ENCODE measurements around the gene CYP27C1.

DNA sequence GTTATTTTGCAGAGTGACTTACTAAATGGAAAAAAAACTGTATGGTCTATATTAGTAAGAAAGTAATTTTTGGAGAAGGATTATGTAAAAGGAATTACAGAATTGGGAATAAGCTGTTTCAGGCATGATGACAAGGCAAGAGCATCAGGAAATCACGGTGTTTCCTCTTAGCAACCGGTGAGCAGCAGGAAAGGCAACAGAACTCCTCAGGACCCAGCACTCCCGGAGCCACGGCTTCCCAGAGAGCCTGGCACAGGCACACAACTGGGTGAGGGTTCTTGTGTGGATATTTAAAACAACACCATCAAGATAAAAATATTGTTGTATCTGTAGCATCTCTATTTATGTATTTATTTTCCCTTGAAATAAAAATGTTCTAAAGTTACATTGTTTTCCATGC lies 34.4 kb downstream of the CYP27C1 start:
- TF ChIP-seq, protein P1, sequence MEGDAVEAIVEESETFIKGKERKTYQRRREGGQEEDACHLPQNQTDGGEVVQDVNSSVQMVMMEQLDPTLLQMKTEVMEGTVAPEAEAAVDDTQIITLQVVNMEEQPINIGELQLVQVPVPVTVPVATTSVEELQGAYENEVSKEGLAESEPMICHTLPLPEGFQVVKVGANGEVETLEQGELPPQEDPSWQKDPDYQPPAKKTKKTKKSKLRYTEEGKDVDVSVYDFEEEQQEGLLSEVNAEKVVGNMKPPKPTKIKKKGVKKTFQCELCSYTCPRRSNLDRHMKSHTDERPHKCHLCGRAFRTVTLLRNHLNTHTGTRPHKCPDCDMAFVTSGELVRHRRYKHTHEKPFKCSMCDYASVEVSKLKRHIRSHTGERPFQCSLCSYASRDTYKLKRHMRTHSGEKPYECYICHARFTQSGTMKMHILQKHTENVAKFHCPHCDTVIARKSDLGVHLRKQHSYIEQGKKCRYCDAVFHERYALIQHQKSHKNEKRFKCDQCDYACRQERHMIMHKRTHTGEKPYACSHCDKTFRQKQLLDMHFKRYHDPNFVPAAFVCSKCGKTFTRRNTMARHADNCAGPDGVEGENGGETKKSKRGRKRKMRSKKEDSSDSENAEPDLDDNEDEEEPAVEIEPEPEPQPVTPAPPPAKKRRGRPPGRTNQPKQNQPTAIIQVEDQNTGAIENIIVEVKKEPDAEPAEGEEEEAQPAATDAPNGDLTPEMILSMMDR (IDR thresholded peaks at IDR 0.05): no peak
- TF ChIP-seq POLR2A (IDR thresholded peaks at IDR 0.05): no peak
